ENCODE results near the gene TTC27.
"Not testable (repeated sequence)": the region's sequence is repeated elsewhere in the genome, so short reads cannot be mapped to it uniquely, and the experiment has no call there.

- TF ChIP-seq EZH2 (IDR thresholded peaks at IDR 0.05; ENCODE audit: borderline replicate concordance, insufficient read depth, low read length, poor library complexity, severe bottlenecking); CTCF (IDR thresholded peaks at IDR 0.05; ENCODE audit: poor library complexity, severe bottlenecking); REST (IDR thresholded peaks at IDR 0.05; ENCODE audit: borderline replicate concordance); MXI1 (conservative IDR thresholded peaks at IDR 0.05; ENCODE audit: poor library complexity, severe bottlenecking); EP300 (conservative IDR thresholded peaks at IDR 0.05; ENCODE audit: poor library complexity, severe bottlenecking); POLR2AphosphoS5 (IDR thresholded peaks at IDR 0.05): not testable (repeated sequence)
Observed at GRCh38 chr2:32638548-32638947, 10.7 kb downstream of the TTC27 start.

Measured in neural cell (in vitro differentiated cells).